GM12878 (cell line): ENCODE results near the gene L3MBTL1. TPM values are rescaled to one million over a fixed set of nuclear protein-coding genes. Genes with fewer than 3 reads are reported as not detected.

ENCODE experiments used
- ATF2 ChIP-seq: IDR thresholded peaks from 2 replicates; pipeline ENCODE4 v1.6.1; 2012; ENCODE audit warnings: low read length, inconsistent platforms
- BRCA1 ChIP-seq: IDR thresholded peaks from 2 replicates; pipeline ENCODE4 v1.6.1; 2011; ENCODE audit warnings: low read depth, low read length, improper control_type of control experiment
- CBFB ChIP-seq: IDR thresholded peaks from 2 replicates; pipeline ENCODE4 v1.6.1; 2016; ENCODE audit warnings: antibody characterized with exemption, low read depth
- CHD2 ChIP-seq: IDR thresholded peaks from 2 replicates; pipeline ENCODE4 v1.6.1; 2011; ENCODE audit warnings: low read depth, low read length, improper control_type of control experiment, borderline replicate concordance
- E2F4 ChIP-seq: IDR thresholded peaks from 2 replicates; pipeline ENCODE4 v1.6.1; 2012; ENCODE audit warnings: low read depth, low read length, improper control_type of control experiment
- ELK1 ChIP-seq: IDR thresholded peaks from 2 replicates; pipeline ENCODE4 v1.6.1; 2012; ENCODE audit warnings: low read depth, low read length, improper control_type of control experiment
- EP300 ChIP-seq, 2 experiments: fragments of 150-350 bp in 1 of 2; IDR thresholded peaks; 2 replicates each; pipeline ENCODE4 v1.6.1; 2011 to 2012; ENCODE audit warnings: low read depth in 2 of 2, low read length in 2 of 2, borderline replicate concordance in 1 of 2, improper control_type of control experiment in 1 of 2, inconsistent platforms in 1 of 2; ENCODE audit not compliant: control insufficient read depth in 1 of 2
- GABPA ChIP-seq: IDR thresholded peaks from 2 replicates; pipeline ENCODE4 v1.6.1; 2014; ENCODE audit warnings: antibody characterized with exemption, low read depth, mild to moderate bottlenecking, inconsistent platforms
- KAT2A ChIP-seq: conservative IDR thresholded peaks from 2 replicates; pipeline ENCODE4 v1.6.1; 2011; ENCODE audit warnings: low read depth, low read length; ENCODE audit not compliant: control insufficient read depth
- MLLT1 ChIP-seq: fragments of 450-650 bp; IDR thresholded peaks from 2 replicates; pipeline ENCODE4 v1.6.1; 2016; ENCODE audit warnings: mild to moderate bottlenecking
- SMAD1 ChIP-seq: fragments of 450-650 bp; IDR thresholded peaks from 2 replicates; pipeline ENCODE4 v1.6.1; 2018; ENCODE audit warnings: mild to moderate bottlenecking, low read depth; ENCODE audit not compliant: partially characterized antibody
- ZNF24 ChIP-seq: fragments of 450-650 bp; IDR thresholded peaks from 2 replicates; pipeline ENCODE4 v1.6.1; 2017; ENCODE audit warnings: antibody characterized with exemption, mild to moderate bottlenecking
- polyA plus RNA-seq, 11 experiments: library from polyadenylated mRNA; depleted of rRNA in 4 of 11; unstranded in 6 of 11; stranded (reverse) in 5 of 11; fragments of >200 nt; fragmentation: Nextera tagmentation in 4 of 11; fragmentation: Illumina TruSeq in 1 of 11; extraction: Ambion mirVana in 4 of 11; extraction: Trizol in 1 of 11; gene quantifications; 1 replicate in 1 of 11; 2 replicates in 10 of 11; pipeline versions ENCODE4 v1.2.1 to v1.2.3, GENCODE V29; 2011 to 2016; ENCODE audit warnings: inconsistent platforms in 2 of 11, missing spikeins in 2 of 11, low read depth in 1 of 11
- total RNA-seq, 4 experiments: library from RNA; depleted of rRNA in 3 of 4; stranded (reverse); fragments of >200 nt in 3 of 4; fragmentation: Illumina TruSeq in 1 of 4; extraction: Trizol in 1 of 4; gene quantifications; 2 replicates each; pipeline versions ENCODE4 v1.2.1 to v1.2.3, GENCODE V29; 2013 to 2021

L3MBTL1 gene
- total and polyA plus RNA-seq, 10 of the 15 experiments (the other 5 are each of a cell fraction or from before 2014, with no cell fraction given), result 0.56 to 6.6 (median 3.9) TPM

GRCh38 chr20:43513931-43514647 is 6.6 kb downstream of the L3MBTL1 start (continued):
- TF ChIP-seq GABPA (no peak), EP300 (IDR thresholded peaks at IDR 0.05; ENCODE audit: borderline replicate concordance in 1 of 2, control insufficient read depth in 1 of 2, low read depth in 2 of 2, low read length in 2 of 2) (no peak), MLLT1 (0 out of 2 replicates have a peak, but pooled peaks have one; percentile 29), CBFB (peak; percentile 36; the same call in 1 of the 2 replicates), ATF2 (no peak), BRCA1 (no peak), KAT2A (no peak), E2F4 (no peak), ELK1 (no peak), ZNF24 (no peak), SMAD1 (no peak), CHD2 (0 out of 2 replicates have a peak, but pooled peaks have one; percentile 11)
- TF ChIP-seq, all 136 proteins: peak for 30
